ENCODE measurements around the gene PIM1. TPM values are rescaled to one million over a fixed set of nuclear protein-coding genes. Genes with fewer than 3 reads are reported as not detected.

Gene PIM1
- total RNA-seq, 1 donor from 2014 or later: 28.9 TPM

- no peaks in the 10 kb centered on the region for H3K27me3 ChIP-seq (ENCODE audit: low read depth)
- DNase-seq: no peak
- peaks cover 53% of the 10 kb centered on the region for H3K4me1 ChIP-seq
- peak overlapping the region; percentile 98 for H3K4me3 ChIP-seq
- no peaks in the 10 kb centered on the region for H3K9me3 ChIP-seq (replicated peaks)
- H3K27ac ChIP-seq (replicated peaks): peak overlapping the region; percentile 95
- peaks cover 15% of the 10 kb centered on the region for H3K36me3 ChIP-seq
- TF ChIP-seq CTCF (IDR thresholded peaks at IDR 0.05; ENCODE audit: borderline replicate concordance): no peak
- intact Hi-C loops (cut with micrococcal nuclease): no loop called here
These were observed 999 bp upstream of the PIM1 start for GRCh38 chr6:37168811-37169495.

GRCh38 chr6:37170273-37171200 lies 585 bp downstream of the PIM1 start:
- intact Hi-C loops (cut with micrococcal nuclease): no loop called here
- Histone ChIP-seq H3K4me1 (peaks cover 58% of the 10 kb centered on the region), H3K9me3 (replicated peaks) (no peaks in the 10 kb centered on the region), H3K27me3 (ENCODE audit: low read depth) (no peaks in the 10 kb centered on the region), H3K27ac (replicated peaks) (peak overlapping the region; percentile 96), H3K36me3 (peaks cover 31% of the 10 kb centered on the region), H3K4me3 (peak overlapping the region; percentile 98)
- TF ChIP-seq CTCF (IDR thresholded peaks at IDR 0.05; ENCODE audit: borderline replicate concordance): peak; percentile 43
- peak; percentile 50 for DNase-seq

- peak overlapping the region; percentile 96 for H3K27ac ChIP-seq (replicated peaks)
- peaks cover 58% of the 10 kb centered on the region for H3K4me1 ChIP-seq
- no peaks in the 10 kb centered on the region for H3K27me3 ChIP-seq (ENCODE audit: low read depth)
- no peak for TF ChIP-seq CTCF (IDR thresholded peaks at IDR 0.05; ENCODE audit: borderline replicate concordance)
- H3K4me3 ChIP-seq: peak overlapping the region; percentile 98
- no peaks in the 10 kb centered on the region for H3K9me3 ChIP-seq (replicated peaks)
- intact Hi-C loops (cut with micrococcal nuclease): no loop called here
- H3K36me3 ChIP-seq: peaks cover 36% of the 10 kb centered on the region
- peak; percentile 55 for DNase-seq
These were observed 1.4 kb downstream of the PIM1 start for GRCh38 chr6:37171201-37171969.

- peaks cover 58% of the 10 kb centered on the region for H3K4me1 ChIP-seq
- peak; percentile 84 for DNase-seq
- no peaks in the 10 kb centered on the region for H3K27me3 ChIP-seq (ENCODE audit: low read depth)
- H3K4me3 ChIP-seq: peak overlapping the region; percentile 98
- peaks cover 36% of the 10 kb centered on the region for H3K36me3 ChIP-seq
- peak overlapping the region; percentile 96 for H3K27ac ChIP-seq (replicated peaks)
- peak; percentile 94 for TF ChIP-seq CTCF (IDR thresholded peaks at IDR 0.05; ENCODE audit: borderline replicate concordance)
- H3K9me3 ChIP-seq (replicated peaks): no peaks in the 10 kb centered on the region
- intact Hi-C loops (cut with micrococcal nuclease): loop anchor here (2.0 kb wide), 1 partner anchor 121 kb away; no protein-coding TSS in a partner anchor
These were observed 2.2 kb downstream of the PIM1 start for GRCh38 chr6:37171970-37172812.
